ENCODE measurements around the gene LTBP1. TPM values are rescaled to one million over a fixed set of nuclear protein-coding genes. Genes with fewer than 3 reads are reported as not detected.
"Not testable (repeated sequence)": the region's sequence is repeated elsewhere in the genome, so short reads cannot be mapped to it uniquely, and the experiment has no call there.

Gene LTBP1
- total and polyA plus RNA-seq, 8 donors = 11.0 to 134 (median 25.6) TPM

GRCh38 chr2:33388996-33389395 lies 442.2 kb downstream of the LTBP1 start:
- WGBS, 5 donors = 81 to 95% (median 92%) methylated on average over 14 of the region's 14 CpGs
- TF ChIP-seq POLR2AphosphoS5 (IDR thresholded peaks at IDR 0.05) (no peak), EP300 (IDR thresholded peaks at IDR 0.05) (no peak)
- intact Hi-C loops (cut with DNase I; ENCODE audit: low total_unique reads) = no loop called here

DNA sequence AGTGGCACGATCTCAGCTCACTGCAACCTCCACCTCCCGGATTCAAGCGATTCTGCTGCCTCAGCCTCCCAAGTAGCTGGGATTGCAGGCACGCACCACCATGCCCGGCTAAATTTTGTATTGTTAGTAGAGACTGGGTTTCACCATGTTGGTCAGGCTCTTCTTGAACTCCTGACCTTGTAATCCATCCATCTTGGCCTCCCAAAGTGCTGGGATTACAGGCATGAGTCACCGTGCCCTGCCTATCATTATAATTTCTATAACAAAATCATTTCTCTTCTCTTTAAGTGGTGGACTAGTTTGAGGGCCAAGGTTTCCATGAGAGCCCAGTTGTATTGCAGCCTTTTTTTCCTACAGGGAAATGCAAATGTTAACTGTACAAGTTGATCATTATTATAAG lies 442.9 kb downstream of the LTBP1 start:
- H3K27ac ChIP-seq = peak overlapping the region in 1 of 5 donors; percentile 58

More at GRCh38 chr2:33388996-33389395, 442.2 kb downstream of the LTBP1 start:
- H3K27me3 ChIP-seq = no peaks in the 10 kb centered on the region
- no peak overlapping the region for H3K4me3 ChIP-seq
- H3K27ac ChIP-seq = no peak overlapping the region
- no peak for DNase-seq
- peaks cover 0 to 27% (median 10%) of the 10 kb centered on the region in 4 donors for H3K4me1 ChIP-seq
- H3K9me3 ChIP-seq = no peaks in the 10 kb centered on the region
- H3K36me3 ChIP-seq = no peaks in the 10 kb centered on the region

DNA sequence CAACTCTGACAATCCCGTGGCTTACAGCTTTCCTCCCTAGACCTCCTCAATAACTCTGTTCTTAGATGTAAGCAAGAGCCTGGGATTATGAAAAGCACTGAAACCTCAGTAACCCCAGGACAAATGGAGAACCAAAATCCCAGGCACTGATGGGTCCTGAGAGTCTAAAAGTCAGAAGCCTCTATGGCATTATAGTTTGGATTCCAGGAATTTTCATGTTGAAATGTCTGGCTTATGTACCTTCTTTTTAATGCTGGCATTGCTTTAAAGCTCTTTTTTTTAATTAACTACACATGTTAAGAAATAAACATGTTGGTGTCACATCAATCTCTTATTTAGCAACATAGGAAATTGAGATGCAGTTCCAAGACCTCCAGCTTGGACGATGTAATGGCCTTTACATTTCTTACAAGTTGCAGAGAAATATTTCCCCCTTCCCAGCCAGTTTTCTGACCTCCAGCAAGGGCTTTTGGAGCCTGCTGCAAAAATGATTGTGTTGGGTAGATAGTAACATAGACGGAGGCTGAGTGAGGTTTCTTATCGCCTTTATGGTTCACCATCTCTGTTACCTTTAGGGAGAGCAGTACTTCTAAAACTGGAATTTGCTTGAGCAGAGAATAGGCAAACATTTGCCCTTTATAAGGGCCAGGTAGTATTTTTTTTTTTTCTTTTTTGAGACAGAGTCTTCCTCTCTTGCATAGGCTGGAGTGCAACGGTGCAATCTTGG lies 444.9 kb downstream of the LTBP1 start:
- Histone ChIP-seq H3K4me1 (peaks cover 0 to 27% (median 10%) of the 10 kb centered on the region in 4 donors), H3K27ac (peak overlapping the region in 1 of 5 donors; percentile 58), H3K36me3 (no peaks in the 10 kb centered on the region), H3K9me3 (no peaks in the 10 kb centered on the region), H3K27me3 (no peaks in the 10 kb centered on the region), H3K4me3 (no peak overlapping the region)
- DNase-seq = peak in 1 of 2 donors; percentile 47
- TF ChIP-seq, protein P1, sequence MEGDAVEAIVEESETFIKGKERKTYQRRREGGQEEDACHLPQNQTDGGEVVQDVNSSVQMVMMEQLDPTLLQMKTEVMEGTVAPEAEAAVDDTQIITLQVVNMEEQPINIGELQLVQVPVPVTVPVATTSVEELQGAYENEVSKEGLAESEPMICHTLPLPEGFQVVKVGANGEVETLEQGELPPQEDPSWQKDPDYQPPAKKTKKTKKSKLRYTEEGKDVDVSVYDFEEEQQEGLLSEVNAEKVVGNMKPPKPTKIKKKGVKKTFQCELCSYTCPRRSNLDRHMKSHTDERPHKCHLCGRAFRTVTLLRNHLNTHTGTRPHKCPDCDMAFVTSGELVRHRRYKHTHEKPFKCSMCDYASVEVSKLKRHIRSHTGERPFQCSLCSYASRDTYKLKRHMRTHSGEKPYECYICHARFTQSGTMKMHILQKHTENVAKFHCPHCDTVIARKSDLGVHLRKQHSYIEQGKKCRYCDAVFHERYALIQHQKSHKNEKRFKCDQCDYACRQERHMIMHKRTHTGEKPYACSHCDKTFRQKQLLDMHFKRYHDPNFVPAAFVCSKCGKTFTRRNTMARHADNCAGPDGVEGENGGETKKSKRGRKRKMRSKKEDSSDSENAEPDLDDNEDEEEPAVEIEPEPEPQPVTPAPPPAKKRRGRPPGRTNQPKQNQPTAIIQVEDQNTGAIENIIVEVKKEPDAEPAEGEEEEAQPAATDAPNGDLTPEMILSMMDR (IDR thresholded peaks at IDR 0.05) = no peak
- TF ChIP-seq POLR2AphosphoS5 (IDR thresholded peaks at IDR 0.05) = no peak
- no peak for TF ChIP-seq POLR2A (IDR thresholded peaks at IDR 0.05)
- TF ChIP-seq EP300 (IDR thresholded peaks at IDR 0.05) = no peak
- intact Hi-C loops (cut with DNase I; ENCODE audit: low total_unique reads) = no loop called here
- WGBS, 5 donors = 57 to 73% (median 66%) methylated on average over 5 of the region's 5 CpGs

More for the DNA sequence above, 442.9 kb downstream of the LTBP1 start:
- DNase-seq; H3K4me3 ChIP-seq; H3K9me3 ChIP-seq; intact Hi-C loops (cut with DNase I; ENCODE audit: low total_unique reads); H3K36me3 ChIP-seq; H3K27me3 ChIP-seq: not testable (repeated sequence)
- WGBS, 5 donors = 83 to 95% (median 87%) methylated on average over 6 of the region's 6 CpGs
- H3K4me1 ChIP-seq = peaks cover 0 to 27% (median 10%) of the 10 kb centered on the region in 4 donors

- Histone ChIP-seq H3K27me3 (no peaks in the 10 kb centered on the region), H3K9me3 (no peaks in the 10 kb centered on the region), H3K4me3 (no peak overlapping the region), H3K36me3 (no peaks in the 10 kb centered on the region), H3K27ac (no peak overlapping the region), H3K4me1 (peaks cover 0 to 27% (median 10%) of the 10 kb centered on the region in 4 donors)
- intact Hi-C loops (cut with DNase I; ENCODE audit: low total_unique reads) = no loop called here
- WGBS, 5 donors = 42 to 76% (median 57%) methylated on average over 4 of the region's 4 CpGs
- DNase-seq = no peak
- no peak for TF ChIP-seq POLR2AphosphoS5 (IDR thresholded peaks at IDR 0.05)
- TF ChIP-seq, protein P1 (IDR thresholded peaks at IDR 0.05) = no peak
- TF ChIP-seq POLR2A (IDR thresholded peaks at IDR 0.05) = no peak
- TF ChIP-seq EP300 (IDR thresholded peaks at IDR 0.05) = no peak
Measured at GRCh38 chr2:33392366-33392765, 445.6 kb downstream of the LTBP1 start.

DNA sequence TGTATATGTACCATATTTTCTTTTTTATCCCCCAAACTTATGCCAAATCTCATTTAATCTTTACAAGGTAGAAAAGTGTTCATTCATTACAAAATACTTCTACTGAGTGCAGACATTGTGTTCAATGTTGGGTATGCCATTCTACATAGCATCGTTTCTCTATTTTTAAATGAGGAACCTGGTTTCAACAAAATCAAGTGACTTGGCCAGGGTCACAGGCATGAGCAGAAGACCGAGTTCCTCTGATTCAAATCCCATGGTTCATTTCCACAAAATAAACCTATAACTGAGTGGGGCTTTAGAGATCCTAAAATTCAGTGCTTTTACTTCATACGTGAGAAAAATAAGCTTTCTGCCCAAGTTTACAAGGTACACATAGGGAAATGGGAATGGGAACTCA lies 448.3 kb downstream of the LTBP1 start:
- Histone ChIP-seq H3K27me3 (no peaks in the 10 kb centered on the region), H3K4me3 (no peak overlapping the region), H3K36me3 (peaks cover 0 to 9% (median 7%) of the 10 kb centered on the region in 4 donors), H3K4me1 (peaks cover 0 to 25% (median 10%) of the 10 kb centered on the region in 4 donors), H3K9me3 (no peaks in the 10 kb centered on the region), H3K27ac (no peak overlapping the region)
- TF ChIP-seq, protein P1 (IDR thresholded peaks at IDR 0.05) = no peak
- TF ChIP-seq POLR2A (IDR thresholded peaks at IDR 0.05) (no peak), EP300 (IDR thresholded peaks at IDR 0.05) (no peak), POLR2AphosphoS5 (IDR thresholded peaks at IDR 0.05) (no peak)
- 84 to 97% (median 93%) methylated on average over 3 of the region's 3 CpGs for WGBS, 5 donors
- intact Hi-C loops (cut with DNase I; ENCODE audit: low total_unique reads) = no loop called here
- DNase-seq = no peak
